ENCODE data around the gene CORO2A.

GRCh38 chr9:98220911-98221310 is 28.5 kb upstream of the CORO2A start:
- TF ChIP-seq CREB1 (IDR thresholded peaks at IDR 0.05; ENCODE audit: low read depth) (no peak), RAD21 (IDR thresholded peaks at IDR 0.05; ENCODE audit: low read depth) (no peak), TCF12 (IDR thresholded peaks at IDR 0.05; ENCODE audit: low read depth) (no peak), EGR1 (IDR thresholded peaks at IDR 0.05) (no peak), CEBPB (IDR thresholded peaks at IDR 0.05) (no peak), EP300 (IDR thresholded peaks at IDR 0.05; ENCODE audit: borderline replicate concordance) (no peak), TEAD4 (IDR thresholded peaks at IDR 0.05) (no peak), TAF1 (IDR thresholded peaks at IDR 0.05; ENCODE audit: low read depth) (no peak), MAX (IDR thresholded peaks at IDR 0.05) (no peak), FOXM1 (IDR thresholded peaks at IDR 0.05; ENCODE audit: borderline replicate concordance, low read depth) (no peak)

Measured in Ishikawa (cell line).